HG02571 (cell line): ENCODE measurements around the gene SDC1.
"Not testable (repeated sequence)": the region's sequence is repeated elsewhere in the genome, so short reads cannot be mapped to it uniquely, and the experiment has no call there.

Experiments
- ATAC-seq: cut with Tn5 transposase; IDR thresholded peaks from one replicate; pipeline ENCODE4 v1.9.1; 2021; ENCODE audit warnings: mild to moderate bottlenecking, moderate library complexity; ENCODE audit not compliant: unreplicated experiment

The SDC1 gene, protein sequence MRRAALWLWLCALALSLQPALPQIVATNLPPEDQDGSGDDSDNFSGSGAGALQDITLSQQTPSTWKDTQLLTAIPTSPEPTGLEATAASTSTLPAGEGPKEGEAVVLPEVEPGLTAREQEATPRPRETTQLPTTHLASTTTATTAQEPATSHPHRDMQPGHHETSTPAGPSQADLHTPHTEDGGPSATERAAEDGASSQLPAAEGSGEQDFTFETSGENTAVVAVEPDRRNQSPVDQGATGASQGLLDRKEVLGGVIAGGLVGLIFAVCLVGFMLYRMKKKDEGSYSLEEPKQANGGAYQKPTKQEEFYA

DNA sequence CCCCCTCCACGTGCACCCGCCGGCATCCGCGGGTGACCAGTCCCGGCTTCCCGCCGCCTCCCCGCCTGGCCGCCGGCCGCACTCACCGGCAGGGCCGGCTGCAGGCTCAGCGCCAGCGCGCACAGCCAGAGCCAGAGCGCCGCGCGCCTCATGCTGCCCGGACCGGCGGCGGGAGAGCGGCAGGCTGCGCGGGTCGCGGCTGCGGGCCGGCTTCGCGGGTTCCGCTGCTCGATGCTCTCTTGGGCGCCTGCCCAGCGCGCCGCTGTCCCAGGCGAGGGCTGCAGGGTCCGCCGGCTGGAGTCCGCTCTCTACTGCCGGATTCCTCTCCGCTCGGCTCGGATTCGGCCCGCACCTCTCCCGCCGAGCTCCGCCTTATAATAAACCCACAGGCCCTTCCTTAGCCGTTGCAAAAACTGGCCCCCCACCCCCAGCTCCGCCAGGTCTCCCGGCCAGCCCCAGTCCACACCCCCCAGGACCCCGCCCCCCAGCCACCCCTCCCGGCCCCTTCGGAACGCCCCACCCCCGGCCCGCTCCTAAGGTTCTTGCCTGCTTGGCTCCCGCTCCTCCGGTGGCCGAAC lies at the start of gene SDC1:
TSS of gene SDC1 (minus strand) at position 415 of the 578 bp plus-strand sequence. CDS start at position 152, 263 bp downstream.
- ATAC-seq = peak; percentile 24

DNA sequence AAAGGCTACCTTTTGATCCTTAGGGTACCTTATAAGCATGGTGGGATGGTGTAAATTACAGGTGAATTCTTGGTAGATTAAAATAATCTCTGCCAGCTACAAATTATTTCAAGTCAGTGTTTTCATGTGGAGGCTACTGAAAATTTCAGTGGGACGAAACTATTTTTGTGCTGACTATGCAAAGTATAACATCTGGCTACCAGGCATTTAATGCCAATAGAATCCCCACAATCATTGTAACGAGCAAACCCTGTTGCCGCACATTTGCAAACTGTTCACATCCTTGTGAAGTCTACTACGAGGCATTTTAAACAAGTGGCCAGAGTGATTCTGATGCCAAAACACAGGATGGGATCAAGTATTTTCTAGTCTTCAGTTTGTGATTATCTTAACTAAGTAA lies 48.1 kb upstream of the SDC1 start:
- no peak for ATAC-seq

DNA sequence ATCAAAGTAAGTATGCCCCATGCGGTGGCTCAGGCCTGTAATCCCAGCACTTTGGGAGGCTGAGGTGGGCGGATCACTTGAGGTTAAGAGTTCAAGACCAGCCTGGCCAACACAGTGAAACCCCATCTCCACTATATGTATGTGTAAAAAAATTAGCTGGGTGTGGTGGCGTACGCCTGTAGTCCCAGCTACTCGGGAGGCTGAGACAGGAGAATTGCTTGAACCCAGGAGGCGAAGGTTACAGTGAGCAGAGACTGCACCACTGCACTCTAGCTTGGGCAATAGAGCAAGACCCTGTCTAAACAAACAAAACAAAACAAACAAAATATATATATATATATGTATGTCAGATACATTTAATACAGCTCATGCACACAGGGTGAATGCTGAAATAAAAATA lies 43.4 kb upstream of the SDC1 start:
- not testable (repeated sequence) for ATAC-seq

DNA sequence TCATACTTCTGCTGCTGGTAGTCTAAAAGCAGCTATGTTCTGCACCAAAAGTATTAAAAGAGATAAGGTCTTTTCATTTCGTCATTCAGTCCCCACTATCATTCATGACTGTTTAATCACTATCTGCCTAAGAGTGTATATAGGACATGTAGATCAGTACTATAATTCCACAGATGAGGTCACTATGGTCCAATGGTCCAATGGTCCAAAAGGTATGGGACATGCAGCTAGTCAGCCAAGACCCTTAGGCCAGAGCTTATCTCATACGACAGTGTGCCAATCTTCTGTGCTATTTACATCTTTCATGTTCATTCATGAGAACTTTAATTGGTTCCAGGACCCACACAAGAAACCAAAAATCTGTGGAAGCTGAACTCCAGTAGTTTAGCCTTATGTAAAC lies 42.6 kb upstream of the SDC1 start:
- ATAC-seq = no peak

DNA sequence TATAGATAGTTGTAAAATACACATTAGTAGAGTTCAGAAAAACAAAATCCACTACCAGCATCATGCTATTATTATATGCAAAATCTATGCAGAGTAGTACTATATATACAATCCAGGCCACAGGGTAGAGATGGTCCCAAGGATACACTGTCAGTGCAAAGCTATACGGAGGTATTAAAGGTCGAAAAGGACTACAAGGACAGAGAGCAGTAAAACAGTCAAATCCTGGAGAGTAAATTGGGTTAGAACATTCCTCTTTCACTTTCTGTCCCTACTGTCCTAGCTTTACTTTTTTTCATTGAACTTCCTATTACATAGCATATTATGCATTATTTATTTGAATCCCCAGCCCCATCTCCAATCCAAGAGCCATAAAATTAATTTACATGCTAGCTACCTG lies 39.7 kb upstream of the SDC1 start:
- ATAC-seq = no peak

DNA sequence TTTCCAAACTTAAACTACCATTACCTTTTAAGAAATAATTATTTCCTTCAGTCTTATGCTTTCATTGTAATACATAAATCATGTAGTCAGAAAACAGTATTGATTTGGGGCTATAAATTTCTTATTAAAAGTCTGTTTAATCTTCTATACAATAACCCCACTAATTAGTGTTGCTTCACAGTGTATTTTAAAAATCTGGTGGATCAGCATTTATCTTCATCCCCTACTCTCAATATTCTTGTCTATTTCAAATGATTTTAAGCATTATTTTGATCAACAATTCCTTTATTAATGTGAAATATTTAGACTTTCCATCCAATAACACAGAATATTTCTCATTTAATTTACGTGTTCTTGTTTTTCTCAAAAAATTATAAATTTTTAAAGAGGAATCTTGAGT lies 32.5 kb upstream of the SDC1 start:
- no peak for ATAC-seq

DNA sequence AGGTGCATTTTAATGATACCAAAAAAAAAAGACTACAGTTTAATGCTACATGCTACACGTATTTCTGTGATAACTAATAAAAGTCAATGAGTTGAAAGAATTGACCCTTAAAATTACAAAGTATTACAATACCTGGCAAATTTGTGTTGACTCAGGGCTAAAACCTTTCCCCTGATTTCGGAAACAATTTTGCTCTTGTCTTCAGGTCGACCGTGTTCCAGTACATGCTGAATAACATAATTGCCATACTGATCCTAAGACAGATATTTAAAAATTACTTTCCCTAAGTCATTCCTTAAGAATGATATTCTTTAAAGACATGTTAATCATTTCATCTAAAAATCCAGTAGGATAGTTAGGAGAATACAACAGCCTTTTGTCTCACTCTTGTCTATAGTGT lies 29.8 kb upstream of the SDC1 start:
- ATAC-seq = no peak

DNA sequence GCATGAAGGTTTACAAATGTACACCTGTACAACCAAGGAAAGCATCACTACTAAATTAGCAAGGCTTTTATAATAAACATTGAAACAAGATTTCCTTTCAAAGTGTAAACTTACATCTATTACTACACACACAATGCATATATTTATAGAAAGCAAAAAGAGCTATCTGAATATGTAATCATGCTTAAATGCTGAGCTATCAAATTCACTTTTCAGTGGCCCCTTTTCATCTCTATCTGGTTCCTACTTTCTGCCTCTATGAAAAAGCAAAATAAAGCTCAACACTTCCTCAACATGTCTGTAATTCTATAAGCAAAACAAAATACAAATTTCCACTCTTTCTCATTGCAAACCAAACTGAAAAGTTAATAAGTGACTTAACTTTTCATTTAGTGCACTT lies 25.5 kb upstream of the SDC1 start:
- ATAC-seq = no peak

DNA sequence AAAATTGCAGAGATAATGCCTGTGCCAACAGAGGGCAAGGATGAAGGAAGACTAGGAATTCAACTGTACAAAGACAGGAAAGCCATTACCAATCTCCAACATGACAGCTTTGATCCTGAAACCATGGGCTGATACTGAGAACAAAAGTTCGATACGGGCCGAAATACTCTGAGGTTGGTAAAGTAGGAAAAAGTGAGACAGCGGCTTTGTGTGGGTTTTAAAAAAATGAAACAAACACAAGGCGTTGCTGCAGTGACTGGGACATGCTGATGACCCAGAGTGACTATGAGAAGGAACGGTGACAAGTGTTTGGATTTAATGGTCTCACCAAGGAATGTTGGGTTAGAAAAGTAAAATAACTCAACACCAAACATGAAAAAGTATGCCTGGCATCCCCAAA lies 24.2 kb upstream of the SDC1 start:
- ATAC-seq = no peak

DNA sequence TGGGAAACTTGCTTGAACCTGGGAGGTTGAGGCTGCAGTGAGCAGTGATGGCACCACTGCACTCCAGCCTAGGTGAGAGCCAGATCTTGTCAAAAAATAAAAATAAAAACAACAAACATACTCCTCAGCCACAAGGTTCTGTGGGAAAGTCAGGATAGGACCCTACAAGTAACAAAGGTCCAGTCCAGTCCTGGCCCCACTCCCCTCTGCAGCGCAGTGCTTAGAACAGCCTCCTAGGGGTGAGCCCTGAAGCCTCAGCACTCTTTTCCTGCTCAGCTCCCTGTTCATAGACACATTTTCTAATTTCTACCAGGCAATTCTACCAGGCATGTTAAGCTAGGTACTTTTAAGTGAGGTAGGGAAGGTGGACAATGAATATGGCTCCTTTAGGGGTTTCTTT lies 22.2 kb upstream of the SDC1 start:
- no peak for ATAC-seq

DNA sequence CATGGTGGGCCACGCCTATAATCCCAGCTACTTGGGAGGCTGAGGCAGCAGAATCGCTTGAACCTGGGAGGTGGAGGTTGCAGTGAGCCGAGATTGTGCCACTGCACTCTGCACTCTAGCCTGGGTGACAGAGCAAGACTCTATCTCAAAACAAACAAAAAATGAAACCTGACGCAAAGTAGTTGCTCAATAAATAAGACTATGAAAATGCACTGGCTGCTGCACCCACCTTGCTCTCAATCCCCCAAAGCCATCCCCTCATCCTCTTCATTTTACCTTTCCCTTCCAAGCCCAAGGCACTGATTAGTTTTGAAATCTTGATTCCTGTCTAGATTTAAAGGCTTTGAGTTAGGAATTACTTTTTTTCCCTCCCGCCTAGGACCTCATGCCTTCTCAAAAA lies 18.7 kb upstream of the SDC1 start:
- not testable (repeated sequence) for ATAC-seq

DNA sequence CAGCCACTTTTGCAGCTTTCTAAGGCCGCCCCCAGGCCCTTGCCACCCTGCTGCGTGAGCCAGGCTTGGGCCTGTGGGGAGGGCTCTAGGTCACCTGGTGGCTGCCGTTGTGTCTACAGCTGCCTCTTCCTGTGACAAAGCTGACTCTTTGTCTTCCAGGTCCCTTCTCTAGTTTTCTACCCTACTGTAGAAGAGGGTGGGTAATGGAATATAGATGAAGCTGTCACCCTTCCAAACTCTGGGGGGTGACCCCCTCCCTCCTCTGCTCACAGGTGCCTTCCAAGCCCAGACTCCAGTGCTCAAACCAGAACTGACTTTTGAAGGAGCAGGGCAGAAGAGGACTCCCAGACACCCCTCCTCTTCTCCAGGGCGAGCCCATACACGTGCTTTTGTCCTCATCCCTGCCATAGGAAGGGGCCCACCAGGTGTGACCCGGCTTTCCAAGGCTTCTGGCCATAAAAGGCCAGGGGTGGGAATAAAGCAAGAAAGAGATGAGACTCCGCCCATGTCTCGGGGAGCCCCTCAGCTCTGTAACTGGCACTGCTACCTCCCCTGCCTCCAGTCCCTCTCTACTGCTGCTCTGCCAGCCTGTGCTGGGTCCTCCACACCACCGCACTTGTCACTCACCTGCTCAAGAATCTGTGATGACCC lies 17.9 kb upstream of the SDC1 start:
- ATAC-seq = no peak

DNA sequence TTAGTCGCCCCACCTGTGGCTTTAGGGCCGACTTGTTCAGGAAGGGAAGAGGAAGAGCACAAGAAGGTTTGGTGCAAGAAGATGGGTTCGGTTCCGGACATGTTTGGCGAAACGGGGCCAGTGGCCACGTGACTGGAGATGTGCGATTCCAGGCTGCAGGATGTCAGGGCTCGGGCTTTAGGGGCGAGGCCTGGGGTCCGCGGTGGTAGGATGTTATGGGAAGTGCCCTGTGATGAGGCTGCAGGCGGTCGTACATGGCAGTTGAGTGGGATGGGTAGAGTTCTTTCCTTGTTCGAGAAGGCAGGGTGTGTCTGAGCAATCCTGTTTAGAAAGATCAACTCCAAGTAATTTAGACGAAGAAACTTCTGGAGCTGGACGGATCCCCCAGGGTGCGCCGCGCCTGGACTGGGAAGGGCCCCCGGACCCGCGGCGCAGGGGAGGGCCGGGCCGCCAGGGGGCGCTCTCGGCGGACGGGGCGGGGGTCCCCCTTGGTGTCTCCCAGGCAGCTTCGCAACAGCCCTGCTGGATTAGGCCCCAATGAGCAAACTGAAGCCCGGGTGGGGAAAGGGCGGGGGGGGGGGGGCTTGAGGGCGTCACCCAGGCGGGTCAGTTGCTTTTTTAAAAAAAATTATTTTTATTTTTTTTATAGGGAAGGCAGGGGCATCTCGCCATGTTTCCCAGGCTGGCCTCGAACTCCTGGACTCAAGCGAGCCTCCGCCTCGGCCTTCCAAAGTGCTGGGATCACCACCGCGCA lies 17.2 kb upstream of the SDC1 start:
- no peak for ATAC-seq

DNA sequence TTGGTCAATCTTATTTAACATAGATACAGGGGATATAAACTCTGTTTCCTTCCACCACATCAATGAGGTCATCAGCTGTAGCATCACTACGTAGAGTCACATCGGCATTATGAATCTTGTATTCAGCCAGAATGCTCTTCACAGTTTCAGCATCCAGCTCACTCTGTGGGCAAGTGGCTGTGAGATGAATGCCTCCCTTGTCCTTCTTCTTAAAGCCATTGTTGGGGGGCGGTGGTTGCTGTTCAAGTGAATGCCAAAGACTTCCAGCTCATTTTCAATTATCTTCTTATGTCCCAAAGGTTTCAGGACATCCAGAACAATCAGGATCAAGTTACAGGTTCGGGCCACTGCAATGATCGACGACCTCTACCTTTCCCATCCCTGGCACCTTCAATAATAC lies 15.4 kb upstream of the SDC1 start:
- not testable (repeated sequence) for ATAC-seq

DNA sequence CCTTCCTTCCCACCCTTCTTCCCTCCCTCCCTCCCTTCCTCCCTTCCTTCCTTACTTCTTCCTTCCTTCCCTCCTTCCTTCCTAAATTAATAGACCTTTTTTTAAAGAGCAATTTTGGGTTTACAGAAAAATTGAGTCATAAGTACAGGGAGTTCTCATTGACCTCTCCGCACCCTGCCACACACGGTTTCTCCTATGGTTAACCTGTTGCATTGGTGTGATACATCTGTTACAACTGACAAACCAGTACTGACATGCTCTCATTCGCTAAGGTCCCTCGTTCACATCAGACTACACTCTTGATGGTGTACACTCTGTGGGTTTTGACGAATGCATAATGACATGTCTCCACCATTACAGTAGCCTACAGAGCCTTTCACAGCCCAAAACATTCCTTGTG lies 11.6 kb upstream of the SDC1 start:
- ATAC-seq = no peak

DNA sequence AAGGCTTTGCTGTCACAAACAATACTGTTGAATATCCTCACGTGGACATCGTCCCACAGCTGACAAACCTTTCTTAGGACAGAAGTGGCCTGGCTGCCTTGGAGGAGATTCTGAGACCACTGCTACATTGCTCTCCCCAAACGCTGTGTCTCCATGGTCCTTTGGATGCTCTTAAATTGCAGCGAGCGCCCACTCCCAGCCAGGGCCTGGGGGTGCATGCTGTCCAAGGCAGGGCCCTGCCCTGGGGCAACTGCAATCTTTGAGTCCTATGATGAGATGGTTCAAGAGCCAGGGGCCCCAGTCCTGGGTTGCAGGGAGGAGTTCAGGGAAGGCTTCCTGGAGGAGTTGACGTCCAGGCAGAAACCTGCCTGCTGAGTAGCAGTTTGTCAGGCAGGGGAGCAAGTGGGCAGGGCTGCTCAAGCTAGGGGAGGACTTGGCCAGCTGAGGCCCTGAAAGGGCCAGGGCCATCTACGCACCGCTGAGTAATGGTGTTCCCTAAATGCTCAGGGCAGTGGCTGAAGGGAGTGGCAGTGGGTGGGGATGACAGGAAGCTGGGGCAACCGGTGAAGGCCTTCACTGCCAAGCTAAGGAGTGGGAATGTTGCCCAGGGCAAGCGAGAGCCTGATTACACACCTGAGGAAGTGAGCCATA lies 10.8 kb upstream of the SDC1 start:
- ATAC-seq = no peak

DNA sequence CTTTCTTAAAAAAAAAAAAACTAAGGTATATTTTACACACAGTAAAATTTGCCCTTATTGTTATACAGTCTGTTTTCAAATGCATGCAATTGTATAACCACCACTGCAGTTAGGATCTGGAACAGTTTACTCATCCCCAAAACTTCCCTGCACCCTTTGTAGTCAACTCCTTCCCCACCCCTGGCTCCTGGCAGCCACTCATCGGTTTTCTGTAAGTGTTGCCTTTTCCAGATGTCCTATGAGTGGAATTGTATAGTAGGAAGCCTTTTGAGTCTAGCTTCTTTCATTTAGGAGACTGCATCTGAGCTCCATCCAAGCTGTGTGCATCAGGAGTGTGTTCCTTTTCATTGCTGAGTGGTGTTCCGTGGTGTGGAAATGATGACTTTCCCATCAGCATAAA lies 9.7 kb upstream of the SDC1 start:
- ATAC-seq = not testable (repeated sequence)

DNA sequence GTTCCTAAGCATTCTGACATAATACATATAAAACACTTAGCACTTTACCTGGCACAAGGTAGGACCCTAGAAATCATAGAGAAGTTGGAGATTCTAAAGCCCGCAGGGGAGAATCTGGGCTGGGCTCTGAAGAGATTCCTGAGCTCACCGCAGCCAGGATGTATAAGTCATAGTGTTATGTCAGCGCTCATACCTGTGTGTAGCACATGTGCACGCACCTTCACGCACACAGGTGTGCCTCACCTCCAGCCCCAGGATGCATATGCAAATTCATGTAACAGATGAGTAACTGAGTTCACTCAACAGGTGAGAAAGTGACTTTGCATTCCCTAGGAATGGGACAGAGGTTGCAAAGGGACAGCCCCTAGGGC lies 7.9 kb upstream of the SDC1 start:
- ATAC-seq = no peak

DNA sequence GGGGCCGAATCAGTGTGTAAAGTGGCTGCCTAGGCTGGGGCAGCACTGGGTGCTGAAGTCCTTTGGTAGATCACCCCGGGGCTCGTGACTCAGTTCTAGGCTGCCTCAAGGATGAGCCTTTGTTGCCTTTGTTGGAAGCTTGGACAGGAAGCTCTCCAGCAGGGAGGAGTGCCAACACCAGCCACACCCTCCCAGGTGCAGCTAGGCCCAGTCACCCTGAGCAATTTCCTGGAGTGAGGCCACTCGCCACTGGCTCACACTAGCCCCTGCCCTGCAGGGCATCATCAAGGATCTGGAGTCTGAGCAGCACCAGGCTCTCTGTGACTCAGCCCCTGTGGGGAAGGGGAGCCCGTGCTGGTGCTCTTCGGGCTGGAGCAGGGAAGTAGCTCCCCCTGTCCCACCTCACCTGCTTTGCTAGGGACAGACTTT lies 6.7 kb upstream of the SDC1 start:
- ATAC-seq = no peak

DNA sequence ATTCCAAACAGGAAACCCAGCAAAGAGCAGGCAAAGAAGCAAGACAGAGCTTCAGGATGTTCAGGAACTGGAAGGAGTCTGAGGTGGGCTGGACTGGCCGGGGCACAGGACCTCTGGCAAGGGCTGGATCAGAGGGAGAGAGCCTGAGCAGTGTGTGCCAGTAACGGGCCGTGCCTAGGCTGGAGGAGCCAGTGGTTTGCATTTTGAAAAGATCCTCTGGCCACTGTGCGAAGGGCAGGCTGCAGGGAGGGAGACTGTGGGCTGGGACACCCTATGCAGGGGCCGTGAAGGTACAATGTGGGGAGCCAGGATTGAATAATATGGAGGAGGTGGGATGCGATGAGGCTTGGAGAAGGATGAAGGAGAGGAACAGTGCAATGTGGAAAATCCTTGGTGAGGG lies 6.2 kb upstream of the SDC1 start:
- ATAC-seq = no peak

DNA sequence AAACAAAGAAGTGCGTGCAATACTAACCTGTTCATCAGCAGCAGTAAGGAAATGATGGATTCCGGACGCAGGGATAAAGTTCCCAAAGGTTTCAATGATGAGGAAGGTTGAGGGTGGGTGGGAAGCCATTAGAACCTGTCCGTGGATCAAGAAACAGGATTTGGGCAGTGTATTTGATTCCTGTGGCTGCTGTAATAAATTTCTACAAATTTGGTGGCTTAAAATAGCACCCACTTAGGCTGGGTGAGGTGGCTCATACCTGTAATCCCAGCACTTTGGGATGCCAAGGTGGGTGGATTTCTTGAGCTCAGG lies 5.1 kb upstream of the SDC1 start:
- no peak for ATAC-seq
